ENCODE results near the gene HIVEP2. TPM values are rescaled to one million over a fixed set of nuclear protein-coding genes. Genes with fewer than 3 reads are reported as not detected.
A peak's percentile ranks its signal among the peaks of the same experiment; 100 is the strongest.

Gene HIVEP2
- total RNA-seq, 3 donors from 2014 or later (not counting 1 experiment from before 2014, with no cell fraction given) = 14.6 to 21.6 (median 18.7) TPM

DNA sequence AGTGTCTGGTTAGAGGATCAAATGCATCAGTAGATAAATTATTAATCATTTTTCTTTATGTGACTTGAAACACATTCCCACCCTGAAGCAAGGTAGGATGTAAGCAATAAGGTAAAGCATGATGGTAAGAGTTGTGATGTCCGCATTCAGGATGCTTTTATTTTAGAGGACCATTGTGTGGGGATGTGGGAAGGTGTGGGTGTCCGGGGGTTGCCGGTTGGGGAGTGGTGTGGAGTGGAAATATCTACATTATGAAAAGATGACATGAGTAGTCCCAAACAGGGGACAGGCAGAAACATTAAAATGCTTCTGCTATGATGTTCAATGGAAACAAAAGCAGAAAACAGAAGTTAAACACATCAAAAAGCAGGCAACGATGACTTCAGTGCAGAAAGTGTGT lies 215.4 kb downstream of the HIVEP2 start:
- Histone ChIP-seq H3K27me3 (ENCODE audit: control insufficient read depth, insufficient read depth, low read length) (no peaks in the 10 kb centered on the region), H3K4me3 (ENCODE audit: low read length) (no peak overlapping the region), H3K9me3 (ENCODE audit: control insufficient read depth, insufficient read depth, low read length) (no peaks in the 10 kb centered on the region), H3K27ac (ENCODE audit: low read length) (no peak overlapping the region), H3K36me3 (ENCODE audit: control insufficient read depth, insufficient read depth, low read length) (no peaks in the 10 kb centered on the region), H3K4me1 (ENCODE audit: control insufficient read depth, insufficient read depth, low read length) (no peaks in the 10 kb centered on the region)
- Mint-ChIP-seq H3K4me1 (peaks cover 0 to 4% of the 10 kb centered on the region in 2 donors), H3K27me3 (ENCODE audit: low read depth in 2 of 2) (peaks cover 6 to 27% of the 10 kb centered on the region in 2 donors), H3K36me3 (no peaks in the 10 kb centered on the region), H3K4me3 (no peak overlapping the region), H3K27ac (no peak overlapping the region), H3K9me3 (no peaks in the 10 kb centered on the region)
- intact Hi-C loops (cut with micrococcal nuclease) = no loop called here
- ATAC-seq = no peak
- TF ChIP-seq, protein P1, sequence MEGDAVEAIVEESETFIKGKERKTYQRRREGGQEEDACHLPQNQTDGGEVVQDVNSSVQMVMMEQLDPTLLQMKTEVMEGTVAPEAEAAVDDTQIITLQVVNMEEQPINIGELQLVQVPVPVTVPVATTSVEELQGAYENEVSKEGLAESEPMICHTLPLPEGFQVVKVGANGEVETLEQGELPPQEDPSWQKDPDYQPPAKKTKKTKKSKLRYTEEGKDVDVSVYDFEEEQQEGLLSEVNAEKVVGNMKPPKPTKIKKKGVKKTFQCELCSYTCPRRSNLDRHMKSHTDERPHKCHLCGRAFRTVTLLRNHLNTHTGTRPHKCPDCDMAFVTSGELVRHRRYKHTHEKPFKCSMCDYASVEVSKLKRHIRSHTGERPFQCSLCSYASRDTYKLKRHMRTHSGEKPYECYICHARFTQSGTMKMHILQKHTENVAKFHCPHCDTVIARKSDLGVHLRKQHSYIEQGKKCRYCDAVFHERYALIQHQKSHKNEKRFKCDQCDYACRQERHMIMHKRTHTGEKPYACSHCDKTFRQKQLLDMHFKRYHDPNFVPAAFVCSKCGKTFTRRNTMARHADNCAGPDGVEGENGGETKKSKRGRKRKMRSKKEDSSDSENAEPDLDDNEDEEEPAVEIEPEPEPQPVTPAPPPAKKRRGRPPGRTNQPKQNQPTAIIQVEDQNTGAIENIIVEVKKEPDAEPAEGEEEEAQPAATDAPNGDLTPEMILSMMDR (IDR thresholded peaks at IDR 0.05) = no peak
- 35% methylated on average over 4 of the region's 4 CpGs for WGBS (ENCODE audit: insufficient coverage)
- DNase-seq = no peak

DNA sequence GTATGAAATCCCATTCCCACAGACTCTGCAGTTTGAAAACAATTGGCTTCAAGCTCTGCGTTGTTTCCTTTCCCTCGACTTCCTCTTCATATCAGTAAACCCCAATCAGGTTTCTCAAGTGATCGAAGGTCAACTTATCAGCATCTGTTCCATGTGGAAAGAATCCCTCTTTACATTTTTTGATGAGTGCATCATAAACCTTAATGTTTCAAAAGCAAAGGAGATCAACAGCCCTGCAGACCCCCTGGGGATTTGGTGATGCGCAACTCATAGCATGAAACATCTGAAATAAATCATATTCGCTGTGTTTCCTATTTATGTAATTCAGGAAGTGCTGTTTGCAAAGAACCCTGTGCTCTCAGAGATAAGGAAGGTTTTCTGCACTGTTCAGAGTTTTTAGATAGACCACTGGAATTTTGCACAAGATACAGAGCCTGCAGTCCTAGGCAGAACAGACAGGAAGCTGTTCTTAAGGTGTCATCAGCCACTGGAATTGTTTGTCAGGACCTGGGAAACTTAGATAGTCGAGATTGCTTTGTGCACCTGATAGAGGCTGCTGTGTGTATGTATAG lies 216.0 kb downstream of the HIVEP2 start:
- intact Hi-C loops (cut with micrococcal nuclease) = no loop called here
- Mint-ChIP-seq H3K9me3 (no peaks in the 10 kb centered on the region), H3K4me1 (peaks cover 0 to 4% of the 10 kb centered on the region in 2 donors), H3K4me3 (no peak overlapping the region), H3K36me3 (no peaks in the 10 kb centered on the region), H3K27me3 (ENCODE audit: low read depth in 2 of 2) (peaks cover 6 to 27% of the 10 kb centered on the region in 2 donors), H3K27ac (no peak overlapping the region)
- TF ChIP-seq, protein P1 (IDR thresholded peaks at IDR 0.05) = no peak
- ATAC-seq = no peak
- DNase-seq = no peak
- Histone ChIP-seq H3K27ac (ENCODE audit: low read length) (no peak overlapping the region), H3K4me3 (ENCODE audit: low read length) (no peak overlapping the region), H3K27me3 (ENCODE audit: control insufficient read depth, insufficient read depth, low read length) (no peaks in the 10 kb centered on the region), H3K36me3 (ENCODE audit: control insufficient read depth, insufficient read depth, low read length) (no peaks in the 10 kb centered on the region), H3K9me3 (ENCODE audit: control insufficient read depth, insufficient read depth, low read length) (no peaks in the 10 kb centered on the region), H3K4me1 (ENCODE audit: control insufficient read depth, insufficient read depth, low read length) (no peaks in the 10 kb centered on the region)
- WGBS (ENCODE audit: insufficient coverage) = 11% methylated on average over 6 of the region's 6 CpGs

DNA sequence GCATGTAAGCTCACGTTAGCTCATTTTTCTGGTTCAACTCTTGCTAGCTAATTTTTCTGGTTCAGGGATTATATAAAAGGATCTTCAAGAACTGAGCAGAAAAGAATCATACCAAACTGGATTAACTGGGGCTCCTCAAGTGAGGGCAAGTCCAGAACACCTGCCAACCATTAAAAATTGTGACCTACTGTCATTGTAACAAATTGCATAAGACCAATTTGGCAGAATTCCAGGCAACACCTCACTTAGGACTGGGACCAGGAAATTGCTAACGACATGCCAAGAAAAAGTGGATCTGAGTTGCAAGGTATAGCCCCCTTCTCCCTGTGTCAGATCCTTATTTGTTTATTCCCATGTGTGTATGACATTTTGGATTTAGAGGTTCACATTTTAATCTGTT lies 216.6 kb downstream of the HIVEP2 start:
- Histone ChIP-seq H3K9me3 (ENCODE audit: control insufficient read depth, insufficient read depth, low read length) (no peaks in the 10 kb centered on the region), H3K4me3 (ENCODE audit: low read length) (no peak overlapping the region), H3K27me3 (ENCODE audit: control insufficient read depth, insufficient read depth, low read length) (no peaks in the 10 kb centered on the region), H3K27ac (ENCODE audit: low read length) (no peak overlapping the region), H3K4me1 (ENCODE audit: control insufficient read depth, insufficient read depth, low read length) (no peaks in the 10 kb centered on the region), H3K36me3 (ENCODE audit: control insufficient read depth, insufficient read depth, low read length) (no peaks in the 10 kb centered on the region)
- Mint-ChIP-seq H3K27me3 (ENCODE audit: low read depth in 2 of 2) (peaks cover 3 to 27% of the 10 kb centered on the region in 2 donors), H3K9me3 (no peaks in the 10 kb centered on the region), H3K4me1 (peaks cover 0 to 4% of the 10 kb centered on the region in 2 donors), H3K4me3 (no peak overlapping the region), H3K27ac (no peak overlapping the region), H3K36me3 (no peaks in the 10 kb centered on the region)
- DNase-seq = peak in 1 of 2 donors; percentile 15
- intact Hi-C loops (cut with micrococcal nuclease) = no loop called here
- TF ChIP-seq, protein P1 (IDR thresholded peaks at IDR 0.05) = no peak
- no peak for ATAC-seq
- 54% methylated on average over 2 of the region's 2 CpGs for WGBS (ENCODE audit: insufficient coverage)

DNA sequence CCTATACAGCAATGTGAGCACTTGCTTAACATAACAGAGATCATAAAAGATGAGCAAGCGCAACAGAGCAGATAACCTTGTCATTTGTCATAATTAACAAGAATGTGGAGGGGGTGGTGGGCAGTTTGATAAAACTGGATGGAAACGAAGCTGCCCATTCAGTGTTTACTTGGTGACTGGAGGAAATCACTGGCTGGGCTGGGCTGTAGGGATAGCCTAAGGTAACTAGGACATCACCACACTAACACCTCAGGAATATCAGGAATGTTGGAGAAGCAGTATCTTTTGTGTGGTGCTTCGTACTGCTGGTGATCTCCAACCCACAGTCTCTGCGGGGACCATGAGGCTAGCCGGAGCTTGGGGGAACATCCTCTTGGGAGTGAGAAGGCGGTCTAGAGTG lies 218.4 kb downstream of the HIVEP2 start:
- intact Hi-C loops (cut with micrococcal nuclease) = no loop called here

More for the DNA sequence above, 218.4 kb downstream of the HIVEP2 start:
- Mint-ChIP-seq H3K4me1 (peaks cover 0 to 4% of the 10 kb centered on the region in 2 donors), H3K36me3 (no peaks in the 10 kb centered on the region), H3K27ac (no peak overlapping the region), H3K27me3 (ENCODE audit: low read depth in 2 of 2) (peaks cover 3 to 25% of the 10 kb centered on the region in 2 donors), H3K4me3 (no peak overlapping the region), H3K9me3 (no peaks in the 10 kb centered on the region)
- no peak overlapping the region for H3K4me3 ChIP-seq (ENCODE audit: low read length)
- H3K9me3 ChIP-seq (ENCODE audit: control insufficient read depth, insufficient read depth, low read length) = no peaks in the 10 kb centered on the region
- no peaks in the 10 kb centered on the region for H3K27me3 ChIP-seq (ENCODE audit: control insufficient read depth, insufficient read depth, low read length)
- ATAC-seq (no peak), DNase-seq (no peak)
- WGBS (ENCODE audit: insufficient coverage) = 91% methylated on average over 6 of the region's 6 CpGs
- TF ChIP-seq, protein P1 (IDR thresholded peaks at IDR 0.05) = no peak
- H3K36me3 ChIP-seq (ENCODE audit: control insufficient read depth, insufficient read depth, low read length) = no peaks in the 10 kb centered on the region
- no peaks in the 10 kb centered on the region for H3K4me1 ChIP-seq (ENCODE audit: control insufficient read depth, insufficient read depth, low read length)
- H3K27ac ChIP-seq (ENCODE audit: low read length) = no peak overlapping the region

All from natural killer cell (primary cell).